Upper lobe of left lung (tissue), 4 donors: ENCODE results near the gene STARD8.

Experiments
- CTCF ChIP-seq, 6 experiments: fragments of 450-650 bp in 4 of 6; fragments of 200-600 bp in 2 of 6; sonication (generic) in 2 of 6; IDR thresholded peaks; one replicate each; pipeline ENCODE4 v1.5.1; 2016 to 2019; ENCODE audit warnings: antibody characterized with exemption in 6 of 6
- EP300 ChIP-seq, 4 donors: sonication (generic); formaldehyde crosslinking; IDR thresholded peaks; one replicate each; pipeline ENCODE4 v1.5.1; 2017; ENCODE audit warnings: antibody characterized with exemption in 4 of 4, control low read depth in 2 of 4
- POLR2A ChIP-seq, 4 donors: fragments of 450-650 bp; IDR thresholded peaks; one replicate each; pipeline ENCODE4 v1.5.1; 2016 to 2017; ENCODE audit warnings: antibody characterized with exemption in 4 of 4, mild to moderate bottlenecking in 2 of 4
- POLR2AphosphoS5 ChIP-seq, 2 donors: sonication (generic); formaldehyde crosslinking; IDR thresholded peaks; one replicate each; pipeline ENCODE4 v1.5.1; 2017; ENCODE audit warnings: antibody characterized with exemption in 2 of 2

- no peak for TF ChIP-seq CTCF (IDR thresholded peaks at IDR 0.05)
- TF ChIP-seq POLR2AphosphoS5 (IDR thresholded peaks at IDR 0.05), result no peak
- no peak for TF ChIP-seq POLR2A (IDR thresholded peaks at IDR 0.05)
- TF ChIP-seq EP300 (IDR thresholded peaks at IDR 0.05), result no peak
Measured at GRCh38 chrX:68660746-68661145, 13.3 kb downstream of the STARD8 start.
